Measurements from ENCODE around the gene FAM114A2.

DNA sequence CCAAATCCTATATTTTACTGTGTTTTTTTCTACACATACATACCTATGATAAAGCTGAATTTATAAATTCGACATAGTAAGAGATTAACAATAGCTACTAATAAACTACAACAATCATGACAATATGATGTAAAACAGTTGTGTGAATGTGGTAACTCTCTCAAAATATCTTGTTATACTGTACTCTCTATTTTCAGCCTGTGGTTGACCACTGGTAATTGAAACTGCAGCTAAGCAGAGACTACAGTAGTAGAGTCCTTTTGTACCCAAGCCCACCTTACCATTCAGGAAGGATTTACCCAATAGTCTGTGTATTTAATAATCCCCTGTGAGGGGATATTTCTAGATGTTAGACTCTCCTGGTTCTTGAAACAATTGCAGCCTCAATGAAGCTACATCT, 86.7 kb downstream of the FAM114A2 start:
- TF ChIP-seq, protein P1, sequence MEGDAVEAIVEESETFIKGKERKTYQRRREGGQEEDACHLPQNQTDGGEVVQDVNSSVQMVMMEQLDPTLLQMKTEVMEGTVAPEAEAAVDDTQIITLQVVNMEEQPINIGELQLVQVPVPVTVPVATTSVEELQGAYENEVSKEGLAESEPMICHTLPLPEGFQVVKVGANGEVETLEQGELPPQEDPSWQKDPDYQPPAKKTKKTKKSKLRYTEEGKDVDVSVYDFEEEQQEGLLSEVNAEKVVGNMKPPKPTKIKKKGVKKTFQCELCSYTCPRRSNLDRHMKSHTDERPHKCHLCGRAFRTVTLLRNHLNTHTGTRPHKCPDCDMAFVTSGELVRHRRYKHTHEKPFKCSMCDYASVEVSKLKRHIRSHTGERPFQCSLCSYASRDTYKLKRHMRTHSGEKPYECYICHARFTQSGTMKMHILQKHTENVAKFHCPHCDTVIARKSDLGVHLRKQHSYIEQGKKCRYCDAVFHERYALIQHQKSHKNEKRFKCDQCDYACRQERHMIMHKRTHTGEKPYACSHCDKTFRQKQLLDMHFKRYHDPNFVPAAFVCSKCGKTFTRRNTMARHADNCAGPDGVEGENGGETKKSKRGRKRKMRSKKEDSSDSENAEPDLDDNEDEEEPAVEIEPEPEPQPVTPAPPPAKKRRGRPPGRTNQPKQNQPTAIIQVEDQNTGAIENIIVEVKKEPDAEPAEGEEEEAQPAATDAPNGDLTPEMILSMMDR (IDR thresholded peaks at IDR 0.05; ENCODE audit: low read depth, low read length) = no peak
- TF ChIP-seq, protein P2, sequence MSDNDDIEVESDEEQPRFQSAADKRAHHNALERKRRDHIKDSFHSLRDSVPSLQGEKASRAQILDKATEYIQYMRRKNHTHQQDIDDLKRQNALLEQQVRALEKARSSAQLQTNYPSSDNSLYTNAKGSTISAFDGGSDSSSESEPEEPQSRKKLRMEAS (IDR thresholded peaks at IDR 0.05; ENCODE audit: low read depth, low read length) = no peak
- no peak for TF ChIP-seq MYC (IDR thresholded peaks at IDR 0.05; ENCODE audit: low read depth, low read length)
- TF ChIP-seq POLR2A (IDR thresholded peaks at IDR 0.05; ENCODE audit: extremely low read depth, insufficient read length) = no peak

All from NB4 (cell line).